Cardiac muscle cell (in vitro differentiated cells and primary cell): ENCODE data around the gene ST6GALNAC2. TPM values are rescaled to one million over a fixed set of nuclear protein-coding genes. Genes with fewer than 3 reads are reported as not detected.
A peak's percentile ranks its signal among the peaks of the same experiment; 100 is the strongest.
"Not testable (repeated sequence)": the region's sequence is repeated elsewhere in the genome, so short reads cannot be mapped to it uniquely, and the experiment has no call there.

Source experiments
- DNase-seq, 2 donors: peaks; one replicate each; pipeline versions ENCODE4 v3.0.0 to v3.0.0-alpha.2; 2010 to 2017; ENCODE audit warnings: low read depth in 1 of 2, low spot score in 1 of 2
- H3K27ac ChIP-seq: fragments of 200-600 bp; sonication (generic); 2 replicates; pipeline ENCODE4 v1.5.1; 2016
- H3K27me3 ChIP-seq: fragments of 200-600 bp; sonication (generic); 2 replicates; pipeline ENCODE4 v1.6.0; 2016; ENCODE audit warnings: control low read depth
- H3K36me3 ChIP-seq: fragments of 200-600 bp; sonication (generic); 2 replicates; pipeline ENCODE4 v1.5.1; 2016; ENCODE audit warnings: control low read depth
- H3K4me1 ChIP-seq: fragments of 200-600 bp; sonication (generic); 2 replicates; pipeline ENCODE4 v1.8.1; 2017; ENCODE audit warnings: low read depth, mild to moderate bottlenecking, mixed run types
- H3K4me3 ChIP-seq: fragments of 200-600 bp; sonication (generic); 2 replicates; pipeline ENCODE4 v1.5.1; 2016; ENCODE audit warnings: mild to moderate bottlenecking
- H3K9me3 ChIP-seq: fragments of 200-600 bp; sonication (generic); 2 replicates; pipeline ENCODE4 v1.5.1; 2017; ENCODE audit warnings: low read depth, mild to moderate bottlenecking, control low read depth
- CTCF ChIP-seq: IDR thresholded peaks from 2 replicates; pipeline ENCODE4 v1.5.1; 2012; ENCODE audit warnings: low read depth, mild to moderate bottlenecking, low read length
- polyA plus RNA-seq: library from polyadenylated mRNA; unstranded; fragments of >200 nt; fragmentation: Nextera tagmentation; extraction: Ambion mirVana; gene quantifications from 2 replicates; pipeline ENCODE4 v1.2.1, GENCODE V29; 2016
- total RNA-seq: library from RNA; depleted of rRNA; stranded (reverse); fragments of >200 nt; gene quantifications from 2 replicates; pipeline ENCODE4 v1.2.3, GENCODE V29; 2016

ST6GALNAC2 gene
- total and polyA plus RNA-seq, 2 experiments from 2014 or later, result 0.88 to 1.0 TPM

- no peaks in the 10 kb centered on the region for H3K4me1 ChIP-seq
- peak; percentile 62 to 78 for DNase-seq
- H3K27me3 ChIP-seq, result no peaks in the 10 kb centered on the region
- H3K27ac ChIP-seq, result no peak overlapping the region
- no peaks in the 10 kb centered on the region for H3K9me3 ChIP-seq
- TF ChIP-seq CTCF, result peak; percentile 97
- no peak overlapping the region for H3K4me3 ChIP-seq
- no peaks in the 10 kb centered on the region for H3K36me3 ChIP-seq
These were observed 62.3 kb downstream of the ST6GALNAC2 start for GRCh38 chr17:76523084-76524037.

GRCh38 chr17:76521683-76522082 lies 64.0 kb downstream of the ST6GALNAC2 start:
- not testable (repeated sequence) for H3K27ac ChIP-seq

GRCh38 chr17:76521262-76521661 lies 64.4 kb downstream of the ST6GALNAC2 start:
- no peak overlapping the region for H3K27ac ChIP-seq
- no peaks in the 10 kb centered on the region for H3K27me3 ChIP-seq
- H3K4me3 ChIP-seq, result no peak overlapping the region
- no peaks in the 10 kb centered on the region for H3K36me3 ChIP-seq
- no peak for TF ChIP-seq CTCF
- H3K4me1 ChIP-seq, result no peaks in the 10 kb centered on the region
- DNase-seq, result no peak
- no peaks in the 10 kb centered on the region for H3K9me3 ChIP-seq

More at GRCh38 chr17:76521683-76522082, 64.0 kb downstream of the ST6GALNAC2 start:
- H3K4me3 ChIP-seq, DNase-seq, H3K36me3 ChIP-seq, H3K27me3 ChIP-seq, H3K9me3 ChIP-seq, H3K4me1 ChIP-seq: not testable (repeated sequence)

- no peak for DNase-seq
- H3K27me3 ChIP-seq, result no peaks in the 10 kb centered on the region
- no peaks in the 10 kb centered on the region for H3K9me3 ChIP-seq
- H3K36me3 ChIP-seq, result no peaks in the 10 kb centered on the region
- TF ChIP-seq CTCF, result no peak
- no peaks in the 10 kb centered on the region for H3K4me1 ChIP-seq
- H3K27ac ChIP-seq, result no peak overlapping the region
- no peak overlapping the region for H3K4me3 ChIP-seq
These were observed 66.4 kb downstream of the ST6GALNAC2 start for GRCh38 chr17:76519048-76519966.

GRCh38 chr17:76517638-76518038 lies 68.0 kb downstream of the ST6GALNAC2 start:
- no peaks in the 10 kb centered on the region for H3K27me3 ChIP-seq
- no peak overlapping the region for H3K4me3 ChIP-seq
- TF ChIP-seq CTCF, result no peak
- H3K36me3 ChIP-seq, result no peaks in the 10 kb centered on the region
- no peaks in the 10 kb centered on the region for H3K4me1 ChIP-seq
- no peak overlapping the region for H3K27ac ChIP-seq
- H3K9me3 ChIP-seq, result no peaks in the 10 kb centered on the region
- DNase-seq, result no peak

Other genes with a start within 250 kb of the ST6GALNAC2 start
- 59.5 and 63.5 TPM in 2 replicates for gene PRPSAP1, start 231.9 kb downstream of the ST6GALNAC2 start, total RNA-seq
- gene PRPSAP1, start 231.9 kb downstream of the ST6GALNAC2 start, polyA plus RNA-seq, result 80.4 and 114 TPM in 2 replicates
- gene SPHK1, start 201.3 kb downstream of the ST6GALNAC2 start, total RNA-seq, result 19.4 and 24.3 TPM in 2 replicates
- gene SPHK1, start 201.3 kb downstream of the ST6GALNAC2 start, polyA plus RNA-seq, result 14.3 and 18.7 TPM in 2 replicates
- gene UBE2O, start 132.7 kb downstream of the ST6GALNAC2 start, total RNA-seq, result 44.9 and 62.6 TPM in 2 replicates
- 28.5 and 31.9 TPM in 2 replicates for gene UBE2O, start 132.7 kb downstream of the ST6GALNAC2 start, polyA plus RNA-seq
- 0.28 and 0.33 TPM in 2 replicates for gene AANAT, start 118.3 kb downstream of the ST6GALNAC2 start, total RNA-seq
- 2.1 TPM in 1 of 2 replicates, not detected in the other for gene AANAT, start 118.3 kb downstream of the ST6GALNAC2 start, polyA plus RNA-seq
- gene RHBDF2, start 84.4 kb downstream of the ST6GALNAC2 start, total RNA-seq, result 6.8 and 18.7 TPM in 2 replicates
- gene RHBDF2, start 84.4 kb downstream of the ST6GALNAC2 start, polyA plus RNA-seq, result 8.7 and 9.5 TPM in 2 replicates
- gene CYGB, start 48.2 kb downstream of the ST6GALNAC2 start, total RNA-seq, result 7.4 and 10.3 TPM in 2 replicates
- gene CYGB, start 48.2 kb downstream of the ST6GALNAC2 start, polyA plus RNA-seq, result 3.5 and 11.9 TPM in 2 replicates
- 7.3 and 7.7 TPM in 2 replicates for gene PRCD, start 45.8 kb downstream of the ST6GALNAC2 start, total RNA-seq
- gene PRCD, start 45.8 kb downstream of the ST6GALNAC2 start, polyA plus RNA-seq, result 13.3 and 14.4 TPM in 2 replicates
- 0.99 TPM in 1 of 2 replicates, not detected in the other for gene ST6GALNAC1, start 57.9 kb upstream of the ST6GALNAC2 start, total RNA-seq
- not detected in 2 replicates for gene ST6GALNAC1, start 57.9 kb upstream of the ST6GALNAC2 start, polyA plus RNA-seq
- 101 and 123 TPM in 2 replicates for gene MXRA7, start 125.1 kb upstream of the ST6GALNAC2 start, total RNA-seq
- gene MXRA7, start 125.1 kb upstream of the ST6GALNAC2 start, polyA plus RNA-seq, result 164 and 178 TPM in 2 replicates
- gene JMJD6, start 140.7 kb upstream of the ST6GALNAC2 start, total RNA-seq, result 23.5 and 25.1 TPM in 2 replicates
- 25.3 and 33.6 TPM in 2 replicates for gene JMJD6, start 140.7 kb upstream of the ST6GALNAC2 start, polyA plus RNA-seq
- gene METTL23, start 141.0 kb upstream of the ST6GALNAC2 start, total RNA-seq, result 47.6 and 62.0 TPM in 2 replicates
- gene METTL23, start 141.0 kb upstream of the ST6GALNAC2 start, polyA plus RNA-seq, result 77.9 and 83.0 TPM in 2 replicates
- 398 and 520 TPM in 2 replicates for gene SRSF2, start 151.5 kb upstream of the ST6GALNAC2 start, total RNA-seq
- 217 and 265 TPM in 2 replicates for gene SRSF2, start 151.5 kb upstream of the ST6GALNAC2 start, polyA plus RNA-seq
- 45.8 and 69.2 TPM in 2 replicates for gene MFSD11, start 152.3 kb upstream of the ST6GALNAC2 start, total RNA-seq
- gene MFSD11, start 152.3 kb upstream of the ST6GALNAC2 start, polyA plus RNA-seq, result 55.6 and 68.1 TPM in 2 replicates